Inflammatory macrophage (primary cell): ENCODE results near the gene PARP16.

Experiments
- DNase-seq, 2 donors: peaks; one replicate each; pipeline ENCODE4 v3.0.0-alpha.2; 2020 to 2022
- total RNA-seq, 18 experiments: gene quantifications; one replicate each; lab custom pipeline; 2026; ENCODE audit warnings: mixed read lengths in 6 of 18, inconsistent platforms in 2 of 18; lab: John Stamatoyannopoulos, UW

The PARP16 gene
- total RNA-seq = 1.2 to 10.7 (median 5.7) reads per million in 18 experiments

GRCh38 chr15:65286704-65287519 is at the start of gene PARP16:
Gene PARP16, minus strand, starts transcription at chr15:65286883. Its CDS starts 457 bp downstream, at chr15:65286426.
- DNase-seq = peak; percentile 71 to 85

GRCh38 chr15:65335278-65336055 is 48.8 kb upstream of the PARP16 start:
- no peak for DNase-seq

GRCh38 chr15:65334586-65335231 is 48.0 kb upstream of the PARP16 start:
- no peak for DNase-seq

GRCh38 chr15:65333856-65334255 is 47.2 kb upstream of the PARP16 start:
- DNase-seq = no peak

GRCh38 chr15:65333148-65333820 is 46.6 kb upstream of the PARP16 start:
- DNase-seq = no peak

- DNase-seq = no peak
Measured at GRCh38 chr15:65332391-65333147, 45.9 kb upstream of the PARP16 start.

- DNase-seq = no peak
Measured at GRCh38 chr15:65331811-65332210, 45.1 kb upstream of the PARP16 start.

GRCh38 chr15:65330934-65331645 is 44.4 kb upstream of the PARP16 start:
- DNase-seq = no peak

- no peak for DNase-seq
Measured at GRCh38 chr15:65329984-65330735, 43.5 kb upstream of the PARP16 start.

- no peak for DNase-seq
Measured at GRCh38 chr15:65329288-65329983, 42.8 kb upstream of the PARP16 start.

- DNase-seq = no peak
Measured at GRCh38 chr15:65328506-65329287, 42.0 kb upstream of the PARP16 start.

- no peak for DNase-seq
Measured at GRCh38 chr15:65327651-65328393, 41.1 kb upstream of the PARP16 start.

GRCh38 chr15:65326818-65327217 is 40.1 kb upstream of the PARP16 start:
- DNase-seq = no peak

- no peak for DNase-seq
Measured at GRCh38 chr15:65326117-65326526, 39.4 kb upstream of the PARP16 start.

GRCh38 chr15:65323071-65323511 is 36.4 kb upstream of the PARP16 start:
- no peak for DNase-seq

- DNase-seq = peak; percentile 84 to 86
Measured at GRCh38 chr15:65318870-65319356, 32.2 kb upstream of the PARP16 start.

- no peak for DNase-seq
Measured at GRCh38 chr15:65312400-65312916, 25.8 kb upstream of the PARP16 start.

GRCh38 chr15:65311760-65312159 is 25.1 kb upstream of the PARP16 start:
- no peak for DNase-seq
